ENCODE data around the gene CDH4.

CDH4 gene

DNA sequence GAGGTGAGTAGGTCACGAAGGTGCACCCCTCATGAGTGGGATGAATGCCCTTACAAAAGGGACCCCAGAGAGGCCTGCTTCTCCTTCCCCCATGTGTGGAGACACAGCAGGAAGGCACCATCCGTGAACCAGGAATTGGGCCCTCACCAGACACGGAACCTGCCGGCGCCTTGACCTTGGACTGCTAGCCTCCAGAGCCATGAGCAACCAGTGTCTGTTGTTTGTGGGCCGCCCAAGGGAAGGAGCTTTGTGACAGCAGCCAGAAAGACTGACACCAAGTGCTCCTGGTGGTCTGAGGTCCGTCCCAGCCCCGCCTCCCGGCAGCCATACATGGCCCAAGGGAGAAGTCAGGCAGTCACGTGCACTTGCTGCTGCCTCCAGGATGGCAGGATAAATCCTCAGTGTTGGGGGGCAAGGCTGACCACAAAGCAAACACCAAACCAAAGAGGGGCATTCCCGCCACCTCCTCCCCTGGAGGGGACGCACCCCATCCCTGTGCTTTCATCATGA, 29.3 kb downstream of the CDH4 start:
- DNase-seq (ENCODE audit: low read depth, low spot score) = no peak

- DNase-seq (ENCODE audit: low read depth, low spot score) = no peak
Observed at GRCh38 chr20:61284752-61285151, 32.7 kb downstream of the CDH4 start.

DNA sequence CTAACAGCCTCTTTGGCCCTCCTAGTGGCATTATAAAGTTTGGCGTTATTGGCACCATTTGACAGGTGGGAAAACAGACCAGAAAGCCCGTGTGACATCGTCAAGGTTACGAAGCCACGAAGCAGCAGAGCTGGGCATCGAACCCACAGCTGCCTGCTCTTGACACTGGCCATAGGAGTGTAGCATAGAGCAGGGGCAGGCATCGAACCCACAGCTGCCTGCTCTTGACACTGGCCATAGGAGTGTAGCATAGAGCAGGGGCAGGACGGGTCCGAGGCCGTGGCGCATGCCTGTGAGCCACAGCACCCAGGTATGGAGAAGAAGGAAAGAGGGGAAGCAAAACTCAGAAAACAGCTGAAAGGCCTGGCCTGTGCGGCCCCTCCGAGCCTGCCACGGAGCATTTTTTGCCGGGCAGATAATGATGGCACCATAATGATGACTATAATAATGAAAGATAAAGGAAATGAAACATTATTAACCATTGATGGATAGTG, 33.1 kb downstream of the CDH4 start:
- no peak for DNase-seq (ENCODE audit: low read depth, low spot score)

GRCh38 chr20:61285691-61286090, 33.6 kb downstream of the CDH4 start:
- no peak for DNase-seq (ENCODE audit: low read depth, low spot score)

DNA sequence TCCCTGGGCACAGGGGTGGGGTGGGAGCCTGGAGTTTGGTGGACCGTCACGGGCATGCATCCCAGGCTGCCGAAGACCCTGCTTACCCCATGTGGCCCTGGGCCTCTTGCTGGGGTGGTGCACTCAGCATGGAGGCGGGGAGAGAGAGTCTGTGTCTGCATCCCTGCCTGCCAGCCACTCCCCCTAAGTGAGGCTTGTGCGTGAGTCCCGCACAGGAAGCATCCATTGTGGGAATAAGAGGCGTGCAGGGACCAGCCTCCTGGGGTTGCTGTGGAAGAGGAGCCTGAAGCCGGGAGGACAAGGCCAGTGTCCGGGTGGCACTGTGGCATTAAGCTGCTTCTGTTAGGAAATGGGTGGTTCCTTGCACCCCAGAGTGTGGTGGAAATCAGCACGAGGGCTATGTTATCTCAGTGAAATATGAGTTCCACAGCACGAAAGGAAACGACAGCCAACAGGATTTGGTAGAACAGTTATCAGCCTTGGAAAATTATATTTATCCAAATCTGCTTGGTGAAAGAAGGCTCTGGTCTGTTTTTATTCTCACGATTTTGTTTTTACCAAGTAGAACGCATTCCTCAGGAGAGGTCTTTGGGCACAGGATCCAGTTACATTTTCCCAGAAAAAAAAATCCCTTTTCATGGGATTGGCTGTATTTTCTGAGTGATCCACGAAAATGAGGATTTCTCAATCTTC, 35.7 kb downstream of the CDH4 start:
- DNase-seq (ENCODE audit: low read depth, low spot score) = no peak

DNA sequence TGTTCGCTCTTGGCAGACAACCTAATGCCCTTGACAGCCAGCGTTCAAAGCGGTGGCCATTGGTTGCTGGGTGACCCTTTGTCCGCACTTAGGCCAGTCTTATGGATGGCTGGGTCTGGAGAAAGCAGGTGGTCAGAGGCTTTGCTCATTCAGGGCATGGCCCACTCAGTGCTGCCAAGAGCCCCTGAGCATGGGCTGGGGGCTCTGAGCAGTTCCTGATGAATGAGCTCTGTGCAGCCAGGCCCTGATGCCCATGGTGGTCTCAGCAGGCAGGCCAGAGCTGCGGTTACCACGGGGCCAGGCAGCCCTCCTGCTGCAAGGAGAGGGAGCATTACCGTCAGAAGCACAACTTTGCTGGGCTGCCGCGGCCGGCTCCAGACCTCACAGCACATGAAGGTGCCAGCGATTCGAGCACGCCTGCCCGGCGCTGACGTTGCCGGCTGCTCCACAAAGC, 36.3 kb downstream of the CDH4 start:
- DNase-seq (ENCODE audit: low read depth, low spot score) = no peak

DNA sequence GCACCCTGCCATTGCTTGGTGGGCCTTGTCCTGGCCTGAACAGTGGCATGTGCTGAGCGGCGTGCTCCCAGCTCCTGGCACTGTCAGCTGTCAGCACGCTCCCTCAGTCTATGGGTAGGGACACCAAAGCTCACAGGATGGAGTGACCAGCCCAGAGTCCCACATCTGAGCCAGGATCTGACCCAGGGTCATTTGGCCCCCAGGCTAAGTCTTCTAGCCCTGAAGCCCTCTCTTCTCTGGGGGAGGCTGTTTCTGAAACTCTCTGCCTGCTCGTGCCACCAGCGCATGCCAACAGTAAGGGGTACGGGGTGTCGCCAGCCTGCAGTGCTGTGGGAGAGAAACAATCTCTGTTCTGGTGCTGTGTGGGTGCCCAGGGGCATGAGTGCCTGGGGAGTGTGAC, 37.1 kb downstream of the CDH4 start:
- no peak for DNase-seq (ENCODE audit: low read depth, low spot score)

- DNase-seq (ENCODE audit: low read depth, low spot score) = no peak
Observed at GRCh38 chr20:61290721-61291120, 38.7 kb downstream of the CDH4 start.

- no peak for DNase-seq (ENCODE audit: low read depth, low spot score)
Observed at GRCh38 chr20:61291166-61291829, 39.2 kb downstream of the CDH4 start.

- no peak for DNase-seq (ENCODE audit: low read depth, low spot score)
Observed at GRCh38 chr20:61292391-61292790, 40.3 kb downstream of the CDH4 start.

- DNase-seq (ENCODE audit: low read depth, low spot score) = no peak
Observed at GRCh38 chr20:61292821-61293612, 41.0 kb downstream of the CDH4 start.

DNA sequence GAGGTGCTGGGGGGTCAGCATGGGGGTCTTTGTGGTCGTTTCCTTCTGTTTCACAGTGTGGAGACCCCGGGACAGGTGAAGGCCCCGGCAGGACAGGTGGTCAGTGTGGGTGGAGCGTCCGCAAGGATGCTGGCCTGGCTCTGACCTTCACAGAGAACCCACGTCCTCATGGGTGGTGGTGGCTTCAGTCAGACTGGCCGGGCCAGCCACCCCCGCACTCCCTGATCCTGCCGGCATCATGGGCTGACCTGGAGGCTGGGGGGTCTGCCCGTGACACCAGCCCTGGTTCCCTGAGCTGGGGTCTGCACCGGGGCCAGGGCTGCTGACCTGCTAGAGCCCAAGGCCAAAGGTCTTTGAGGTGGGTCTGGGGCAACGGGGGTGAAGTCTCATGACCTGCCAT, 41.9 kb downstream of the CDH4 start:
- no peak for DNase-seq (ENCODE audit: low read depth, low spot score)

- no peak for DNase-seq (ENCODE audit: low read depth, low spot score)
Observed at GRCh38 chr20:61295249-61295648, 43.2 kb downstream of the CDH4 start.

DNA sequence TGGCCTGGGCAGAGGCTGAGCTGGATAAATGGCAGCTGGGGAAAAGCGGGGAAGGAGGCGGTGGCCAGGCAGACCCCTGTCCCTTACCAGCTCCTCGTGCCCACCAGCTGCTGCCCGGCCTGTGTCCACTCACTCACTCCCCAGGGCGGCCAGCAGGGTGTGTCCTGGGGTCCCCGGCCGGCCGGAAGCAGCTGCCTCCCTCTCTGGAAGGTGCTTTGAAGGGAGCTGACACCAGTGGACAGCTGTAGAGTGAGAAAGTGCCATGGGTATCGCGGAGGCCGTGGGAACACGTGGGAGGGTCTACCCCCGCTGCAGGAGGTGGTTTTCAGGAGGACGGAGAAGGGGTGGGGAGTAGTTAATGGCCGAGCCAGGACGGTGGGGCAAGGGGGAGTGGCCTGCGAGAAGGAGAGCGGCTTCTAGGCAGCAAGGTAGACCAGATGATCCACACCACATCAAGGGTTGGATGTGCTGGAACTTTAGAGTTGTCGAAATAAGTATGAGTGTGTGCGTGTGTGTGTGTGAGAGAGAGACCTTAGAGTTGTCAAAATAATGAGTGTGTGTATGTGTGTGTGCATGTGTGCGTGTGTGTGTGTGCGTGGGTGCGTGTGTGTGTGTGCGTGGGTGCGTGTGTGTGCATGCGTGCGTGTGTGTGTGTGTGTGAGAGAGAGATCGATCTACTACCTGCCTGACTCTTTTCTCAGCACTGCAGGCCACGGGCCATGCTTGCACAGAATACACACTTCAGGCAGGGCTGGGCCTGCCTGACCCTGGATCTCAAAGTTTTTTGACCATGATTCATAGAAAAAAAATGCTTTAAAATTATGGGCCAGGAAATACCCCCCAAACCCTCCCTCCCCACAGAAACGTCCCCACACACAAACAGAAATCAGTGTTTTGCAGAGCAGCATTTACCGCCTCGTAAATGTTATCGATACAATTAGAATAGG, 43.9 kb downstream of the CDH4 start:
- no peak for DNase-seq (ENCODE audit: low read depth, low spot score)

DNA sequence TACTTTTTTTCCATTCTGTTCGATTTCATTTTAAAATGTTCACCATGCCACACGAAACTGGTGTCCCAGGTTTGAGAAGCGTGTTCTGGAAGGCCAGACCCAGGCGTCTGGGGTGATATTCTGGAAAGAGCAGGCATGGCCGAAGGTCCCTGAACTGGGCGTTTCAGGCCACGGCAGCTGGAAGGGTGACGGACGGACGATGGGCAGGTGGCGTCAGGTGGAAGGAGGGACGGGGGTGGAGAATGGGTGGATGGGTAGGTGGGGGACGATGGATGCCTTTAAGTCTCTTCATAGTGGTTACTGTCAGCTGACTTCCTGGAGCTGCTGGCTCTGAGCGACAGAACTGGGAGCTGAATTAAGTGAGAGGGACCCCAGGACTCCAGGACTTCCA, 44.6 kb downstream of the CDH4 start:
- DNase-seq (ENCODE audit: low read depth, low spot score) = no peak

GRCh38 chr20:61297491-61297890, 45.4 kb downstream of the CDH4 start:
- no peak for DNase-seq (ENCODE audit: low read depth, low spot score)

DNA sequence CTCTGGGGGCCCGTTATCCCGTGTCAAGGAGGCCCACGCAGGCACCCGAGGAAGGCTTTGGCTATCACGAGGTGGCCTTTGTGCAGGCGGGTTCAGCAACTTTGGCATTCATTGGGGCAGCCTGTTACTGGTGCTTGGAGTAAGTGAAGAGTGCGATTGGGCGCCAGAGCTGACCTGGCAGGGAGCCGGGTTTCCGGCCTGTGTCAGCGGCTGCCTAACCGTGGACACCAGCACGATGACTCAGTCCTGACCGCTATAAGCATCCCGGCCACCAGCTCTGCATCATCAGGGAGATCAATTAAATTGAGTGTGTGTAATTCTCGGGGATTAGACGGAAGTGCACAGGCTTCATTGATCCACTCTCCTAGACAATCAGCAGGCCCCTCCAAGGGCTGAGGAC, 45.9 kb downstream of the CDH4 start:
- DNase-seq (ENCODE audit: low read depth, low spot score) = no peak

DNA sequence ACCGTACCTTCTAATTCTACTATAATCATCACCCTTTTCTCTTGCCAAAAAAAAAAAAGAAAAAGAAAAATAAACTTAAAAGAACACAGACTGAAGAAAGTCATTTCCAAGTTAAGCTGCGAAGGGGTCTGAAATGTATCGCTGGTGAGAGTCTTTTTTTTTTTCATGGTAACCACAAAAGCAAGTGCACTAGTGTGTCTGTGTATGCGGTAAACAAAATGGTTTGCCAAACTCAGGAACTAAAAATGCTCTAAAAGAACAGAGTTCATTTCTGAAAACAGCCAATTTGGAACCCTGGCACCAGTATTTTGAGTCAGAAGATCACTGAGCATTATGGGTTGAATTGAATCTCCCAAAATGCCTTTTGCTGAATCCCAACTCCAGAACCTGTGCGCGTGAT, 46.6 kb downstream of the CDH4 start:
- DNase-seq (ENCODE audit: low read depth, low spot score) = no peak

DNA sequence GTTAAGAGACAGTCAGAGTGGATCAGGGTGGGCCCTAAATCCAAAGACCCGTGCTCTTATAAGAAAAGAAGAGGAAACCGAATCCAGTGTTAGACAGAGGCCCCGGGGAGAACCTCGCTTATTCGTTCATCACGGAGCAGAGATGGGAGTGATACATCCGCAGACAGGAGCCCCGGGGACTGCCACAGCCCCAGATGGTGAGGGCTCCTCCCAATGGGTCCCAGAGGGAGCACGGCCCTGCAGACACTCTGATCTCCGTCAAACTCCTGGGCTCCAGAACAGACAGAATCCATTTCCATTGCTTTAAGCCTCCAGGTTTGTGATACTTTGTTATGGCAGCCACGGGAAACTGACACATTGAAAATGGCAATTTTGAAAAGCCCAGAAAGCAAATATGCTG, 47.0 kb downstream of the CDH4 start:
- DNase-seq (ENCODE audit: low read depth, low spot score) = no peak

DNA sequence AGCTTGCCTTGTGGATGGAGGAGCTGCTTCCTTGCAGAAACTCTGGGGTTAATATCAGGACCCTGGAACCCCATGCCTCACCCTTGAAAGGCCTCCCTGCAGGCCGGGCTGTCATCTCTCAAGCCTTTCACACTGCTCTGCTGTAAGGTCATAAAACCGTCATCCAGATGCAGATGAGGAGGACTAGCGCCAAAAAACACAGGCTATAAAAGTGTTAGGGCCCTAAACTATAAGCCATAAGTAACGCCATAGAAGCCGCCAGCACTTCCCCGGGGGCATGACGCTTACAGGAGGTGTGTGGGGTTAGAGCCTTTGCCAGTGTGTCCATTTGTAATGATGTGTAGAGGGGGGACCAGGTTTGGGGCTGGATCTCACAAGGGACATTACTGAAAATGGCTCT, 47.6 kb downstream of the CDH4 start:
- no peak for DNase-seq (ENCODE audit: low read depth, low spot score)

- no peak for DNase-seq (ENCODE audit: low read depth, low spot score)
Observed at GRCh38 chr20:61300293-61300692, 48.2 kb downstream of the CDH4 start.
